GM23248 (cell line): ENCODE measurements around the gene CARS1. TPM values are rescaled to one million over a fixed set of nuclear protein-coding genes. Genes with fewer than 3 reads are reported as not detected.

Experiments used
- DNase-seq: peaks from one replicate; pipeline ENCODE4 v3.0.0-alpha.2; 2015
- H2AFZ ChIP-seq: fragments of 200-600 bp; sonication (generic); 2 replicates; pipeline ENCODE4 v1.6.1; 2016; ENCODE audit warnings: antibody characterized with exemption
- H3F3A ChIP-seq: fragments of 200-600 bp; sonication (generic); 2 replicates; pipeline ENCODE4 v1.6.1; 2016; ENCODE audit warnings: mild to moderate bottlenecking, antibody characterized with exemption, mixed run types; ENCODE audit not compliant: insufficient read depth
- H3K27ac ChIP-seq: fragments of 200-600 bp; sonication (generic); 2 replicates; pipeline ENCODE4 v1.5.1; 2016; ENCODE audit warnings: mild to moderate bottlenecking
- H3K27me3 ChIP-seq: fragments of 200-600 bp; sonication (generic); replicated peaks from 2 replicates; pipeline ENCODE4 v1.6.1; 2016; ENCODE audit warnings: mild to moderate bottlenecking; ENCODE audit not compliant: insufficient read depth
- H3K36me3 ChIP-seq: fragments of 200-600 bp; sonication (generic); 2 replicates; pipeline ENCODE4 v1.6.1; 2016; ENCODE audit warnings: low read depth, mild to moderate bottlenecking
- H3K4me1 ChIP-seq: fragments of 200-600 bp; sonication (generic); 2 replicates; pipeline ENCODE4 v1.6.1; 2016; ENCODE audit warnings: mild to moderate bottlenecking; ENCODE audit not compliant: insufficient read depth
- H3K4me2 ChIP-seq: fragments of 200-600 bp; sonication (generic); one replicate; pipeline ENCODE4 v1.6.1; 2016; ENCODE audit warnings: mild to moderate bottlenecking; ENCODE audit not compliant: unreplicated experiment
- H3K4me3 ChIP-seq: fragments of 200-600 bp; sonication (generic); 2 replicates; pipeline ENCODE4 v1.5.1; 2016; ENCODE audit warnings: mild to moderate bottlenecking
- H3K79me2 ChIP-seq: fragments of 200-600 bp; sonication (generic); 2 replicates; pipeline ENCODE4 v1.6.1; 2016; ENCODE audit warnings: mild to moderate bottlenecking; ENCODE audit not compliant: insufficient read depth
- H3K9ac ChIP-seq: fragments of 200-600 bp; sonication (generic); 2 replicates; pipeline ENCODE4 v1.6.1; 2016; ENCODE audit warnings: mild to moderate bottlenecking
- H3K9me2 ChIP-seq: fragments of 200-600 bp; sonication (generic); 2 replicates; pipeline ENCODE4 v1.6.1; 2016; ENCODE audit warnings: mixed run types, mild to moderate bottlenecking, moderate library complexity; ENCODE audit not compliant: insufficient read depth
- H3K9me3 ChIP-seq: fragments of 200-600 bp; sonication (generic); one replicate; pipeline ENCODE4 v1.6.1; 2017; ENCODE audit warnings: low read depth
- H4K20me1 ChIP-seq: fragments of 200-600 bp; sonication (generic); 2 replicates; pipeline ENCODE4 v1.6.0; 2016; ENCODE audit not compliant: insufficient read depth
- EZH2 ChIP-seq: fragments of 200-600 bp; sonication (generic); IDR thresholded peaks from 2 replicates; pipeline ENCODE4 v1.6.1; 2018; ENCODE audit warnings: antibody characterized with exemption, mild to moderate bottlenecking; ENCODE audit not compliant: insufficient read depth, poor library complexity, severe bottlenecking
- EZH2phosphoT487 ChIP-seq: fragments of 200-600 bp; sonication (generic); IDR thresholded peaks from 2 replicates; pipeline ENCODE4 v1.6.1; 2018; ENCODE audit warnings: antibody characterized with exemption, moderate library complexity, mild to moderate bottlenecking, low read depth; ENCODE audit not compliant: insufficient read depth
- WGBS, 2 experiments: methylation state at CpG; one replicate each; pipeline ENCODE4 v1.1.6; 2015 to 2017; ENCODE audit warnings: low lambda C conversion rate in 2 of 2, low coverage in 1 of 2; ENCODE audit errors: missing lambda C conversion rate in 2 of 2; 5-methylcytosine and 5-hydroxymethylcytosine counted together
- in situ Hi-C: fragments of 300-500 bp; cut with MboI; formaldehyde crosslinking; loops from 2 replicates; pipeline ENCODE4 v1.15.0; 2020
- polyA plus RNA-seq: library from polyadenylated mRNA; unstranded; fragments of >200 nt; fragmentation: Nextera tagmentation; extraction: Ambion mirVana; gene quantifications from 2 replicates; pipeline ENCODE4 v1.2.1, GENCODE V29; 2016
- total RNA-seq: library from RNA; depleted of rRNA; stranded (reverse); fragments of >200 nt; shearing (Covaris generic); gene quantifications from 2 replicates; pipeline ENCODE4 v1.2.3, GENCODE V29; 2014

Gene CARS1
- total and polyA plus RNA-seq, 2 experiments from 2014 or later: 111 to 115 TPM

GRCh38 chr11:2995031-2995561, 62.1 kb downstream of the CARS1 start:
- no peaks in the 10 kb centered on the region for H3K27me3 ChIP-seq
- H3K27ac ChIP-seq: no peak overlapping the region
- WGBS, 2 experiments: 75 to 80% methylated on average over 13 of the region's 13 CpGs
- in situ Hi-C loops: no loop called here
- H3K9me3 ChIP-seq: no peaks in the 10 kb centered on the region
- no peak for DNase-seq
- H3K4me1 ChIP-seq: peaks cover 5% of the 10 kb centered on the region
- no peak overlapping the region for H3K9ac ChIP-seq
- TF ChIP-seq EZH2phosphoT487 (no peak), EZH2 (no peak)
- no peak overlapping the region for H2AFZ ChIP-seq
- no peak overlapping the region for H3K4me2 ChIP-seq
- H3K9me2 ChIP-seq: no peaks in the 10 kb centered on the region
- H3K36me3 ChIP-seq: peaks cover 5% of the 10 kb centered on the region; the same call in 1 of the 2 replicates
- H4K20me1 ChIP-seq: no peaks in the 10 kb centered on the region
- H3F3A ChIP-seq: peaks cover 22% of the 10 kb centered on the region
- H3K4me3 ChIP-seq: no peak overlapping the region
- peaks cover 16% of the 10 kb centered on the region for H3K79me2 ChIP-seq

DNA sequence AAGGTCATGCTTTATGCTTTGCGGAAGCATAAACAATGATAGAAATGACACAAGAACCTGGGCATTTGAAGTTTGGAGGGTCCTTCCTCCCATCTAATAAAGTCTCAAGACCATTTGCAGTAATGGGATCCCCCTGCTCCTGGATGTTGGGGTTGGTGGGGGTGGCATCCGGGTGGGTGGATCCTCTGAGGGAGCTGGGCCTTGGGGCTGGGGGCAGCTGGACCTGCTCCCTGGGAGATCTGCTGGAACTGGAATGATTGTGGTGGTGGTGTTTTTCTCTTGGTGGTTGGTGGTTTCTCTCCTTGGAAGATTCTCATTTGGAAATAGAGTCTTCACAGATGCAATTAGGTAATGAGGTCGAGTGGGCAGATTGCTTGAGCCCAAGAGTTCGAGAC, 62.9 kb downstream of the CARS1 start:
- H3K4me3 ChIP-seq: no peak overlapping the region
- peaks cover 18% of the 10 kb centered on the region for H3F3A ChIP-seq
- no peaks in the 10 kb centered on the region for H3K9me3 ChIP-seq
- no peaks in the 10 kb centered on the region; the same call in 1 of the 2 replicates for H3K36me3 ChIP-seq
- no peak overlapping the region for H3K9ac ChIP-seq
- TF ChIP-seq EZH2phosphoT487: no peak
- TF ChIP-seq EZH2: no peak
- no peak overlapping the region for H2AFZ ChIP-seq
- no peak overlapping the region for H3K27ac ChIP-seq
- peaks cover 13% of the 10 kb centered on the region for H3K4me1 ChIP-seq
- 84 to 98% methylated on average over 4 of the region's 4 CpGs for WGBS, 2 experiments
- no peak for DNase-seq
- H3K79me2 ChIP-seq: peaks cover 23% of the 10 kb centered on the region
- H3K27me3 ChIP-seq: no peaks in the 10 kb centered on the region
- H3K9me2 ChIP-seq: no peaks in the 10 kb centered on the region
- no peak overlapping the region for H3K4me2 ChIP-seq
- no peaks in the 10 kb centered on the region for H4K20me1 ChIP-seq
- in situ Hi-C loops: no loop called here

DNA sequence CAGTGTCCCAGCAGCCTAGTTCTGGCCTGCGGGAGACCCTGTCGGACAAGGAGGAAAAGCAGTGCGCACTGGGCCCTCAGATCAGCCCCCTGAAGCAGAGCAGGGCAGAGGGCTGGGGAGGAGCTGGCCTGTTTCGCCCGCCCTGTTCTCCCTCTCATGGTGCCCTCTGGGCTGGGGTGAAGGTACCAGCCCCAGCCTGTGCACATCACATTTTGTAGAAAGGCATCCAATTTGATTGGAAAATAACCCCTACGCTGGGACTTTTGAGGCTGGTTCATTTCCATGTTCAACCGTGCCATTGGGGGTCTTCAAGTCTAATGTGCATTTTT, 64.3 kb downstream of the CARS1 start:
- Histone ChIP-seq H3K9me2 (no peaks in the 10 kb centered on the region), H3K36me3 (no peaks in the 10 kb centered on the region), H3K27ac (no peak overlapping the region), H3K9me3 (no peaks in the 10 kb centered on the region), H3K4me1 (peaks cover 27% of the 10 kb centered on the region), H3K4me3 (peak overlapping the region; percentile 83), H3K79me2 (peaks cover 37% of the 10 kb centered on the region), H2AFZ (peak overlapping the region; percentile 90), H3F3A (peaks cover 16% of the 10 kb centered on the region), H3K4me2 (peak overlapping the region; percentile 92), H3K27me3 (no peaks in the 10 kb centered on the region), H3K9ac (peak overlapping the region; percentile 91), H4K20me1 (no peaks in the 10 kb centered on the region)
- no peak for TF ChIP-seq EZH2
- TF ChIP-seq EZH2phosphoT487: no peak
- DNase-seq: no peak
- in situ Hi-C loops: no loop called here
- WGBS, 2 experiments: 25 to 26% methylated on average over 7 of the region's 7 CpGs

GRCh38 chr11:2992234-2992996, 64.8 kb downstream of the CARS1 start, which contains the start of gene NAP1L4:
Gene NAP1L4 (minus strand): TSS chr11:2992329. CDS start chr11:2979220, 13,109 bp downstream.
- Histone ChIP-seq H3K9ac (peak within 1 kb of the TSS; percentile 91), H3K36me3 (no peaks in the 10 kb centered on the region), H3K4me1 (peaks cover 30% of the 10 kb centered on the region), H3K9me2 (no peaks in the 10 kb centered on the region), H3K27me3 (no peaks in the 10 kb centered on the region), H3K27ac (peak within 1 kb of the TSS; percentile 84), H3K79me2 (peaks cover 43% of the 10 kb centered on the region), H3K4me3 (peak within 1 kb of the TSS; percentile 83), H3K9me3 (no peaks in the 10 kb centered on the region), H4K20me1 (no peaks in the 10 kb centered on the region), H3K4me2 (peak within 1 kb of the TSS; percentile 97), H2AFZ (peak within 1 kb of the TSS; percentile 90), H3F3A (peaks cover 13% of the 10 kb centered on the region)
- TF ChIP-seq EZH2 (no peak), EZH2phosphoT487 (no peak)
- in situ Hi-C loops: no loop called here
- peak; percentile 99 for DNase-seq
- WGBS, 2 experiments: 1% methylated on average over 62 to 77 of the region's 77 CpGs
